ENCODE data around the gene OR6B1.

Gene OR6B1

GRCh38 chr7:143980746-143981510, 19.2 kb upstream of the OR6B1 start:
- H3K27ac ChIP-seq: no peak overlapping the region
- no peak for TF ChIP-seq CTCF (conservative IDR thresholded peaks at IDR 0.05)

- TF ChIP-seq CTCF (conservative IDR thresholded peaks at IDR 0.05): no peak
- H3K27ac ChIP-seq: no peak overlapping the region
These were observed 16.2 kb upstream of the OR6B1 start for GRCh38 chr7:143983960-143984359.

GRCh38 chr7:143987513-143987912, 12.6 kb upstream of the OR6B1 start:
- H3K27ac ChIP-seq: no peak overlapping the region
- no peak for TF ChIP-seq CTCF (conservative IDR thresholded peaks at IDR 0.05)

GRCh38 chr7:143988976-143989745, 11.0 kb upstream of the OR6B1 start:
- TF ChIP-seq CTCF (conservative IDR thresholded peaks at IDR 0.05): no peak
- H3K27ac ChIP-seq: no peak overlapping the region

- no peak overlapping the region for H3K27ac ChIP-seq
- TF ChIP-seq CTCF (conservative IDR thresholded peaks at IDR 0.05): no peak
These were observed 7.5 kb upstream of the OR6B1 start for GRCh38 chr7:143992670-143993069.

GRCh38 chr7:143993924-143994323, 6.2 kb upstream of the OR6B1 start:
- H3K27ac ChIP-seq: no peak overlapping the region
- no peak for TF ChIP-seq CTCF (conservative IDR thresholded peaks at IDR 0.05)

- TF ChIP-seq CTCF (conservative IDR thresholded peaks at IDR 0.05): no peak
- H3K27ac ChIP-seq: no peak overlapping the region
These were observed 1.4 kb downstream of the OR6B1 start for GRCh38 chr7:144001543-144001942.
